BLaER1 treated with 17β-estradiol and CSF1 and Interleukin-3, amounts not matched to agents 10 nM and 100 nM (cell line): ENCODE measurements around the gene SNX3.
"Not testable (repeated sequence)": the region's sequence is repeated elsewhere in the genome, so short reads cannot be mapped to it uniquely, and the experiment has no call there.

Experiments used
- H3K27ac ChIP-seq, 11 experiments: shearing (Covaris generic); formaldehyde crosslinking; 2 replicates each; pipeline ENCODE4 v1.8.1; 2022
- H3K27me3 ChIP-seq, 11 experiments: shearing (Covaris generic); formaldehyde crosslinking; 2 replicates each; pipeline ENCODE4 v1.8.1; 2022
- H3K36me3 ChIP-seq, 11 experiments: shearing (Covaris generic); formaldehyde crosslinking; 2 replicates each; pipeline ENCODE4 v1.8.1; 2022
- H3K4me1 ChIP-seq, 10 experiments: shearing (Covaris generic); formaldehyde crosslinking; 2 replicates each; pipeline ENCODE4 v1.8.1; 2022
- H3K4me2 ChIP-seq, 11 experiments: shearing (Covaris generic); formaldehyde crosslinking; 2 replicates each; pipeline ENCODE4 v1.8.1; 2022
- H3K4me3 ChIP-seq, 10 experiments: shearing (Covaris generic); formaldehyde crosslinking; 2 replicates each; pipeline ENCODE4 v1.8.1; 2022
- H3K9ac ChIP-seq, 11 experiments: shearing (Covaris generic); formaldehyde crosslinking; 2 replicates each; pipeline ENCODE4 v1.8.1; 2022
- H3K9me3 ChIP-seq, 11 experiments: shearing (Covaris generic); formaldehyde crosslinking; replicated peaks in 1 of 11; 2 replicates each; pipeline ENCODE4 v1.8.1; 2022
- H4K20me1 ChIP-seq, 11 experiments: shearing (Covaris generic); formaldehyde crosslinking; 2 replicates each; pipeline ENCODE4 v1.8.1; 2022
- Cebpa-rat ChIP-seq, 11 experiments: shearing (Covaris generic); IDR thresholded peaks; 2 replicates each; pipeline ENCODE4 v1.8.1; 2022

SNX3 gene

GRCh38 chr6:108260809-108261569, at the start of gene SNX3:
Gene SNX3 (minus strand): TSS chr6:108261040. CDS start chr6:108260921, 119 bp downstream.
- no peak for TF ChIP-seq Cebpa-rat (IDR thresholded peaks at IDR 0.05)
- Histone ChIP-seq H3K9ac (peak within 1 kb of the TSS; percentile 86 to 96 (median 90)), H3K36me3 (peaks cover 4 to 24% (median 18%) of the 10 kb centered on the region in 11 experiments; a peak in 17 of 22 replicates), H3K27ac (peak within 1 kb of the TSS; percentile 83 to 93 (median 89)), H3K9me3 (no peaks in the 10 kb centered on the region), H3K4me3 (peak within 1 kb of the TSS; percentile 85 to 99 (median 93)), H3K4me2 (peak within 1 kb of the TSS; percentile 81 to 98 (median 92)), H3K27me3 (no peaks in the 10 kb centered on the region), H3K4me1 (peaks cover 18 to 44% (median 28%) of the 10 kb centered on the region in 10 experiments), H4K20me1 (peaks cover 9 to 40% (median 34%) of the 10 kb centered on the region in 11 experiments; a peak in 19 of 22 replicates)

DNA sequence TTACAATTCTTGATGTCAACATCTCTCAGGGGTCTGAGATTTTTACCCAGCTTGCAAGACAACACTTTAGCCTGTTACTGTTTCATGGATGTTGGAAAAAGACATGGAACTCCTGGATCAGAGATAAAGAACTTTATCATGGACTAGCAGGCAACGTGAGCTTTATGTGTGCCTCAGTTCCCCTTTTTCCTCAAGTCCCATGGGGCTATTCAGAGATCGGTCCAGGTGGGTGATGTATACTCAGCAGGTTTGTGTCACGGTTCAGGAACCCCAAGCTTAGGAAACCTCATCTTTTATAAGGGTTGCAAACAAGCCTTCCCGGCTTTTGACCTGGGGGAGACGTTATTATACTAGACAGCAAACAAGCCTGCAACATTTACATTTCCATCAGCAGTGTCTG, 49.0 kb upstream of the SNX3 start:
- peaks cover 0 to 10% (median 6%) of the 10 kb centered on the region in 10 experiments; a peak in 12 of 20 replicates for H3K4me1 ChIP-seq
- TF ChIP-seq Cebpa-rat (IDR thresholded peaks at IDR 0.05), result no peak
- no peaks in the 10 kb centered on the region; a peak in 1 of 22 replicates for H3K36me3 ChIP-seq
- H3K4me3 ChIP-seq, result no peak overlapping the region
- H4K20me1 ChIP-seq, result no peaks in the 10 kb centered on the region
- H3K4me2 ChIP-seq, result no peak overlapping the region
- H3K9ac ChIP-seq, result no peak overlapping the region
- no peak overlapping the region for H3K27ac ChIP-seq
- no peaks in the 10 kb centered on the region for H3K9me3 ChIP-seq
- no peaks in the 10 kb centered on the region for H3K27me3 ChIP-seq

DNA sequence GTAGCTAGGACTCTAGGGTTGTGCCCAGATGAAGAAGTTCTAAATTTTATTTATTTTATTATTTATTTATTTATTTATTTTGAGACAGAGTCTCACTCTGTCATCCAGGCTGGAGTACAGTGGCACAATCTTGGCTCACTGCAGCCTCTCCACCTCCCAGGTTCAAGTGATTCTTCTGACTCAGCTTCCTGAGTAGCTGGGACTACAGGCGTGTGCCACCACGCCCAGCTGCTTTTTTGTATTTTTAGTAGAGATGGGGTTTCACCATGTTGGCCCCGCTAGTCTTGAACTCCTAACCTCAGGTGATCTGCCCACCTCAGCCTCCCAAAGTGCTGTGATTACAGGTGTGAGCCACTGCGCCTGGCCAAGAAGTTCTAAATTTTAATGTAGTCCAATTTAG, 47.8 kb upstream of the SNX3 start:
- H3K4me3 ChIP-seq, H3K27ac ChIP-seq, H4K20me1 ChIP-seq, H3K9me3 ChIP-seq, H3K4me1 ChIP-seq, H3K27me3 ChIP-seq, H3K9ac ChIP-seq, H3K36me3 ChIP-seq: not testable (repeated sequence)
- H3K4me2 ChIP-seq, result peak overlapping the region in 5 of 11 experiments; percentile 13 to 49 (median 36); a peak in 8 of 22 replicates

GRCh38 chr6:108304646-108305045, 43.8 kb upstream of the SNX3 start:
- no peak overlapping the region for H3K4me3 ChIP-seq
- no peak overlapping the region for H3K4me2 ChIP-seq
- H3K27me3 ChIP-seq, result no peaks in the 10 kb centered on the region
- no peaks in the 10 kb centered on the region for H4K20me1 ChIP-seq
- no peak overlapping the region for H3K27ac ChIP-seq
- H3K9ac ChIP-seq, result no peak overlapping the region
- TF ChIP-seq Cebpa-rat (IDR thresholded peaks at IDR 0.05), result no peak
- no peaks in the 10 kb centered on the region; a peak in 1 of 22 replicates for H3K36me3 ChIP-seq
- H3K4me1 ChIP-seq, result peaks cover 0 to 9% (median 2%) of the 10 kb centered on the region in 10 experiments; a peak in 8 of 20 replicates
- 0 out of 22 replicates have a peak, but pooled peaks cover 0 to 3% (median 0%) of the 10 kb centered on the region in 11 experiments for H3K9me3 ChIP-seq

DNA sequence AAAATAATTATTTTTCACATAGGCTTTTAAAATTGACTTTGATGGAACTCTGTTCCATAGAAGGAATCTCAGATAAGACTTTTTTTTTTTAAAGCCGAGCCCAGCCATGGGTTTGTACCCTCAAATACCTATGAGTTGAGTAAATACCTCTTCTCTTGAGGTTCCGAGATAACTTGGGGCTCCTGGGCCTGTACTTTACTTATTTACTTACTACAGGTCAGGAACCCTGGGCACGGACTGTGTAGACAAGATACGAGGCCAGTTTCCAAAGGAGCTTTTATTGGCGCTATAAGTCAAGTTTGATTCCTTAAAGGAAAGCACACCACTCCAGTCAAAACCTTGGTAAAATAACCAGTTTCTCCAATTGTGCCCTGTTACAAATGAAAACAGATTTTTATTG, 41.5 kb upstream of the SNX3 start:
- Histone ChIP-seq H3K9me3 (0 out of 22 replicates have a peak, but pooled peaks cover 0 to 3% (median 0%) of the 10 kb centered on the region in 11 experiments), H3K27me3 (no peaks in the 10 kb centered on the region), H3K4me1 (no peaks in the 10 kb centered on the region), H3K4me3 (no peak overlapping the region), H4K20me1 (no peaks in the 10 kb centered on the region), H3K4me2 (no peak overlapping the region), H3K9ac (no peak overlapping the region), H3K27ac (no peak overlapping the region), H3K36me3 (no peaks in the 10 kb centered on the region; a peak in 1 of 22 replicates)
- no peak for TF ChIP-seq Cebpa-rat (IDR thresholded peaks at IDR 0.05)

DNA sequence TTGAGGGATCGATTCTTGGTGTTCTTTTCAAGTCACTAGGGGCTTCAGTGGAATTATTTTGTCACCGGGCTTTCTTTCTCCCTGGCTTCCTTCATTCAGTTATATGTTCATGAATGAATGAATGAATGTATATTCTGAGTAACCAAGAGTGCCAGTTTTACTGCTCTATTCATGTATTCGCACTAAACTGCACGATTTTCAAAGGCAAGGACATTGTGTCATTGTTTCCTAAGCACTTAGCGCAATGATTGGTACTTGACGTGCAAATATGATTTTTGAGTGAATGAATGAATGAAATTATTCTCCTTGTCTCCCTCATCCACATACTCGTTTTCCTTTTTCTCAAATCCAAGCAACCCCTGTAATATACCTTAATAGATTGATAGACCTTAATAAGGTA, 34.8 kb upstream of the SNX3 start:
- peak overlapping the region; percentile 65 to 89 (median 79) for H3K4me3 ChIP-seq
- H3K27ac ChIP-seq, result peak overlapping the region; percentile 92 to 99 (median 95)
- peak overlapping the region; percentile 79 to 95 (median 89) for H3K4me2 ChIP-seq
- no peaks in the 10 kb centered on the region for H3K9me3 ChIP-seq
- no peak for TF ChIP-seq Cebpa-rat (IDR thresholded peaks at IDR 0.05)
- no peaks in the 10 kb centered on the region for H4K20me1 ChIP-seq
- H3K4me1 ChIP-seq, result peaks cover 14 to 20% (median 17%) of the 10 kb centered on the region in 10 experiments; a peak in 19 of 20 replicates
- peak overlapping the region; percentile 80 to 98 (median 90) for H3K9ac ChIP-seq
- no peaks in the 10 kb centered on the region for H3K27me3 ChIP-seq
- no peaks in the 10 kb centered on the region for H3K36me3 ChIP-seq

GRCh38 chr6:108294727-108295625, 34.1 kb upstream of the SNX3 start, which contains the start of gene AFG1L:
Gene AFG1L (plus strand): TSS chr6:108295054. CDS start chr6:108295080, 26 bp downstream.
- Histone ChIP-seq H3K4me3 (peak within 1 kb of the TSS; percentile 65 to 89 (median 79)), H3K36me3 (no peaks in the 10 kb centered on the region), H4K20me1 (no peaks in the 10 kb centered on the region), H3K4me2 (peak within 1 kb of the TSS; percentile 79 to 95 (median 89)), H3K9me3 (no peaks in the 10 kb centered on the region), H3K9ac (peak within 1 kb of the TSS; percentile 80 to 98 (median 90)), H3K27me3 (no peaks in the 10 kb centered on the region), H3K4me1 (peaks cover 14 to 20% (median 17%) of the 10 kb centered on the region in 10 experiments; a peak in 19 of 20 replicates), H3K27ac (peak within 1 kb of the TSS; percentile 92 to 99 (median 95))
- TF ChIP-seq Cebpa-rat (IDR thresholded peaks at IDR 0.05), result no peak

GRCh38 chr6:108294297-108294726, 33.5 kb upstream of the SNX3 start:
- peak overlapping the region; percentile 92 to 99 (median 95) for H3K27ac ChIP-seq
- TF ChIP-seq Cebpa-rat (IDR thresholded peaks at IDR 0.05), result no peak
- peak overlapping the region; percentile 80 to 98 (median 90) for H3K9ac ChIP-seq
- H3K4me2 ChIP-seq, result peak overlapping the region; percentile 79 to 95 (median 89)
- H3K9me3 ChIP-seq, result no peaks in the 10 kb centered on the region
- no peaks in the 10 kb centered on the region for H4K20me1 ChIP-seq
- peaks cover 14 to 21% (median 17%) of the 10 kb centered on the region in 10 experiments; a peak in 19 of 20 replicates for H3K4me1 ChIP-seq
- peak overlapping the region; percentile 65 to 89 (median 79) for H3K4me3 ChIP-seq
- H3K36me3 ChIP-seq, result no peaks in the 10 kb centered on the region
- no peaks in the 10 kb centered on the region for H3K27me3 ChIP-seq
